Vagina (tissue), 2 donors: ENCODE data around the gene PPP3CA.

Source experiments
- CTCF ChIP-seq, 3 experiments: fragments of 450-650 bp in 2 of 3; fragments of 200-600 bp in 1 of 3; sonication (generic) in 1 of 3; IDR thresholded peaks; one replicate each; pipeline ENCODE4 v1.5.1; 2017 to 2019; ENCODE audit warnings: antibody characterized with exemption in 3 of 3, mild to moderate bottlenecking in 2 of 3, moderate library complexity in 2 of 3
- POLR2A ChIP-seq, 2 donors: fragments of 450-650 bp; IDR thresholded peaks; one replicate each; pipeline ENCODE4 v1.6.1; 2017; ENCODE audit warnings: antibody characterized with exemption in 2 of 2, mild to moderate bottlenecking in 2 of 2, moderate library complexity in 2 of 2

GRCh38 chr4:101288365-101289145 is 58.8 kb downstream of the PPP3CA start:
- no peak for TF ChIP-seq CTCF (IDR thresholded peaks at IDR 0.05)
- no peak for TF ChIP-seq POLR2A (IDR thresholded peaks at IDR 0.05)
